ENCODE data around the gene COL20A1. TPM values are rescaled to one million over a fixed set of nuclear protein-coding genes. Genes with fewer than 3 reads are reported as not detected.

The COL20A1 gene
- total and polyA plus RNA-seq, 2 of the 13 experiments (the other 11 are each of a cell fraction or from before 2014, with no cell fraction given): not detected

GRCh38 chr20:63383556-63383955, 90.6 kb downstream of the COL20A1 start:
- POLR2A ChIA-PET: no interaction called here
- no peak overlapping the region for H2AFZ ChIP-seq (ENCODE audit: low read length)
- 20% methylated on average over 11 of the region's 11 CpGs for WGBS (ENCODE audit: low lambda C conversion rate)
- FAIRE-seq: no peak
- H3K36me3 ChIP-seq (replicated peaks in 1 of 2; ENCODE audit: control insufficient read depth in 1 of 2, insufficient read depth in 2 of 2, low read length in 2 of 2): no peaks in the 10 kb centered on the region
- H3K4me1 ChIP-seq (ENCODE audit: insufficient read depth, low read length): no peaks in the 10 kb centered on the region
- H4K20me1 ChIP-seq (ENCODE audit: insufficient read depth, low read length): peaks cover 11% of the 10 kb centered on the region; the same call in 1 of the 2 replicates
- H3K27me3 ChIP-seq (ENCODE audit: control insufficient read depth in 1 of 2, insufficient read depth in 2 of 2, low read length in 2 of 2): peaks cover 8 to 31% of the 10 kb centered on the region in 2 experiments; a peak in 3 of 5 replicates
- no peak overlapping the region for H3K27ac ChIP-seq (ENCODE audit: extremely low read length, insufficient read depth, low read length)
- CTCF ChIA-PET (ENCODE audit: low intra/inter-chr PET ratio, low total read pairs): interaction anchor here (3.8 kb wide), 1 partner anchor 73 kb away, joined by 69 read pairs; no protein-coding TSS in a partner anchor
- no peak overlapping the region for H3K4me2 ChIP-seq (ENCODE audit: low read depth, low read length)
- no peak for DNase-seq (ENCODE audit: low spot score)
- no peak overlapping the region for H3K4me3 ChIP-seq (replicated peaks in 1 of 3; ENCODE audit: insufficient read depth in 1 of 3, low read depth in 2 of 3, low read length in 3 of 3)
- no TSS peak for BruUV-seq (replicated peaks)
- ATAC-seq: no peak
- intact Hi-C loops (cut with micrococcal nuclease; ENCODE audit: unreplicated experiment): no loop called here
- no peaks in the 10 kb centered on the region for H3K79me2 ChIP-seq (ENCODE audit: insufficient read depth, low read length)
- peaks cover 29% of the 10 kb centered on the region for H3K9me3 ChIP-seq (ENCODE audit: low read length)
- in situ Hi-C loops (cut with HindIII; ENCODE audit: extremely low pct_ligation_motif_present, low pct_unique_long_range_greater_than_20kb): loop anchor here (5.0 kb wide), 1 partner anchor 76 kb away; no protein-coding TSS in a partner anchor
- H3K9ac ChIP-seq (ENCODE audit: insufficient read depth, low read depth, low read length): no peak overlapping the region
- TF ChIP-seq SNAPC4 (CRISPR knock-in tag; IDR thresholded peaks at IDR 0.05) (no peak), ZSCAN9 (CRISPR knock-in tag; IDR thresholded peaks at IDR 0.05; ENCODE audit: borderline replicate concordance) (no peak), HHEX (CRISPR knock-in tag; IDR thresholded peaks at IDR 0.05) (no peak), MED13 (CRISPR knock-in tag; IDR thresholded peaks at IDR 0.05) (no peak), RBM22 (optimal IDR thresholded peaks at IDR 0.05; ENCODE audit: low read length) (no peak), NFKBIZ (CRISPR knock-in tag; IDR thresholded peaks at IDR 0.05) (no peak), ZHX2 (IDR thresholded peaks at IDR 0.05; ENCODE audit: low read depth) (no peak), ZHX2 (CRISPR knock-in tag; IDR thresholded peaks at IDR 0.05; ENCODE audit: borderline replicate concordance) (no peak), NFE2L2 (IDR thresholded peaks at IDR 0.05; ENCODE audit: low read length) (no peak), ZNF10 (CRISPR knock-in tag; IDR thresholded peaks at IDR 0.05; ENCODE audit: borderline replicate concordance, low read depth) (no peak), GATAD1 (CRISPR knock-in tag; IDR thresholded peaks at IDR 0.05) (no peak), ZBTB8A (CRISPR knock-in tag; IDR thresholded peaks at IDR 0.05; ENCODE audit: borderline replicate concordance, low read depth) (no peak), ZNF878 (CRISPR knock-in tag; IDR thresholded peaks at IDR 0.05) (no peak)
- TF ChIP-seq, protein P1, sequence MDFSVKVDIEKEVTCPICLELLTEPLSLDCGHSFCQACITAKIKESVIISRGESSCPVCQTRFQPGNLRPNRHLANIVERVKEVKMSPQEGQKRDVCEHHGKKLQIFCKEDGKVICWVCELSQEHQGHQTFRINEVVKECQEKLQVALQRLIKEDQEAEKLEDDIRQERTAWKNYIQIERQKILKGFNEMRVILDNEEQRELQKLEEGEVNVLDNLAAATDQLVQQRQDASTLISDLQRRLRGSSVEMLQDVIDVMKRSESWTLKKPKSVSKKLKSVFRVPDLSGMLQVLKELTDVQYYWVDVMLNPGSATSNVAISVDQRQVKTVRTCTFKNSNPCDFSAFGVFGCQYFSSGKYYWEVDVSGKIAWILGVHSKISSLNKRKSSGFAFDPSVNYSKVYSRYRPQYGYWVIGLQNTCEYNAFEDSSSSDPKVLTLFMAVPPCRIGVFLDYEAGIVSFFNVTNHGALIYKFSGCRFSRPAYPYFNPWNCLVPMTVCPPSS (IDR thresholded peaks at IDR 0.05): no peak
